A549 (cell line): ENCODE measurements around the gene CA7. TPM values are rescaled to one million over a fixed set of nuclear protein-coding genes. Genes with fewer than 3 reads are reported as not detected.

Experiments used
- ATAC-seq, 2 experiments: fragments of 200-7000 bp in 1 of 2; fragments of >200 bp in 1 of 2; cut with Nextera tagmentation in 1 of 2; cut with Tn5 transposase in 1 of 2; 3 replicates each; pipeline versions ENCODE4 v1.8.0 to v1.9.1; 2018 to 2020; ENCODE audit warnings: mild to moderate bottlenecking in 1 of 2, moderate library complexity in 1 of 2
- CTCF ChIA-PET: fragments of 300-600 bp; sonication (Branson Sonifier 250); formaldehyde crosslinking; extraction: SDS; loops from one replicate; lab custom pipeline; 2021; ENCODE audit warnings: antibody characterized with exemption, inconsistent platforms; lab: Yijun Ruan, JAX
- POLR2A ChIA-PET: fragments of 350-600 bp; formaldehyde crosslinking; extraction: SDS; loops from one replicate; lab custom pipeline; 2021; ENCODE audit warnings: antibody characterized with exemption, inconsistent platforms; lab: Yijun Ruan, JAX
- DNase-seq, 2 experiments: peaks; one replicate each; pipeline versions ENCODE4 v3.0.0 to v3.0.0-alpha.2; 2011 to 2016; ENCODE audit warnings: low read depth in 1 of 2, low spot score in 1 of 2
- FAIRE-seq: peaks from 2 replicates; lab custom pipeline; 2011; peaks lifted over from hg19 to GRCh38; lab: Jason Lieb, UNC
- H3K27ac ChIP-seq, 2 experiments: fragments of >200 bp; sonication (Bioruptor Twin); formaldehyde crosslinking; 3 replicates each; pipeline ENCODE4 v1.5.1; 2016 to 2017
- H3K4me1 ChIP-seq: fragments of >200 bp; sonication (Bioruptor Twin); formaldehyde crosslinking; 3 replicates; pipeline ENCODE4 v1.6.1; 2016
- H3K4me2 ChIP-seq: fragments of >200 bp; sonication (Bioruptor Twin); formaldehyde crosslinking; 3 replicates; pipeline ENCODE4 v1.6.1; 2016
- H3K4me3 ChIP-seq: fragments of >200 bp; sonication (Bioruptor Twin); formaldehyde crosslinking; 3 replicates; pipeline ENCODE4 v1.5.1; 2016
- H3K9me3 ChIP-seq: fragments of >200 bp; sonication (Bioruptor Twin); formaldehyde crosslinking; 3 replicates; pipeline ENCODE4 v1.6.1; 2016
- ATOH8 ChIP-seq: fragments of 250-450 bp; sonication (Bioruptor Pico); IDR thresholded peaks from 2 replicates; pipeline ENCODE4 v1.5.0; 2020; ENCODE audit warnings: low read depth, mild to moderate bottlenecking, moderate library complexity
- BHLHE40 ChIP-seq: IDR thresholded peaks from 2 replicates; pipeline ENCODE4 v1.6.1; 2012; ENCODE audit warnings: low read depth, low read length, inconsistent platforms
- CBX2 ChIP-seq: fragments of 200-600 bp; sonication (generic); IDR thresholded peaks from 2 replicates; pipeline ENCODE4 v1.6.1; 2016; ENCODE audit warnings: low read depth, mild to moderate bottlenecking, borderline replicate concordance
- CBX8 ChIP-seq: fragments of 200-600 bp; sonication (generic); IDR thresholded peaks from 2 replicates; pipeline ENCODE4 v1.6.1; 2016
- CEBPB ChIP-seq, 2 experiments: fragments of >200 bp in 1 of 2; sonication (Bioruptor Twin) in 1 of 2; formaldehyde crosslinking in 1 of 2; IDR thresholded peaks; 2 replicates each; pipeline ENCODE4 v1.6.1; 2012 to 2016
- CHD2 ChIP-seq: fragments of 150-350 bp; IDR thresholded peaks from 2 replicates; pipeline ENCODE4 v1.6.1; 2014; ENCODE audit warnings: low read length; ENCODE audit not compliant: partially characterized antibody
- E2F6 ChIP-seq: IDR thresholded peaks from 2 replicates; pipeline ENCODE4 v1.6.1; 2012; ENCODE audit warnings: low read depth, borderline replicate concordance
- EHMT2 ChIP-seq: fragments of 200-600 bp; sonication (generic); IDR thresholded peaks from 2 replicates; pipeline ENCODE4 v1.6.1; 2016; ENCODE audit warnings: antibody characterized with exemption, low read depth, mild to moderate bottlenecking, moderate library complexity
- ELK1 ChIP-seq: fragments of 150-350 bp; IDR thresholded peaks from 2 replicates; pipeline ENCODE4 v1.6.1; 2014; ENCODE audit warnings: low read depth, mild to moderate bottlenecking, low read length
- EP300 ChIP-seq, 2 experiments: fragments of >200 bp; sonication (Bioruptor Twin); formaldehyde crosslinking; IDR thresholded peaks; 2 replicates in 1 of 2; 3 replicates in 1 of 2; pipeline ENCODE4 v1.6.1; 2016 to 2017
- FOSL2 ChIP-seq, 2 experiments: fragments of 450-650 bp in 1 of 2; fragments of >200 bp in 1 of 2; sonication (Bioruptor Twin) in 1 of 2; formaldehyde crosslinking; IDR thresholded peaks; 2 replicates each; pipeline versions ENCODE4 v1.5.0 to v1.6.1; 2016 to 2020; ENCODE audit warnings: mild to moderate bottlenecking in 1 of 2, moderate library complexity in 1 of 2
- GATA3 ChIP-seq: IDR thresholded peaks from 2 replicates; pipeline ENCODE4 v1.6.1; 2012; ENCODE audit warnings: borderline replicate concordance
- HEYL ChIP-seq: fragments of 250-450 bp; sonication (Bioruptor Pico); IDR thresholded peaks from 2 replicates; pipeline ENCODE4 v1.8.0; 2021; ENCODE audit warnings: mild to moderate bottlenecking, moderate library complexity
- HOXB13 ChIP-seq: fragments of 250-450 bp; sonication (Bioruptor Pico); IDR thresholded peaks from 2 replicates; pipeline ENCODE4 v1.5.0; 2020; ENCODE audit warnings: low read depth, mild to moderate bottlenecking, moderate library complexity
- HOXB5 ChIP-seq: fragments of 250-450 bp; sonication (Bioruptor Pico); IDR thresholded peaks from 2 replicates; pipeline ENCODE4 v1.5.0; 2020; ENCODE audit warnings: mild to moderate bottlenecking, moderate library complexity
- JUN ChIP-seq, 2 experiments: fragments of >200 bp; sonication (Bioruptor Twin); formaldehyde crosslinking; IDR thresholded peaks; 2 replicates in 1 of 2; 3 replicates in 1 of 2; pipeline ENCODE4 v1.6.1; 2016 to 2017
- JUNB ChIP-seq: fragments of >200 bp; sonication (Bioruptor Twin); formaldehyde crosslinking; IDR thresholded peaks from 2 replicates; pipeline ENCODE4 v1.6.1; 2016
- KDM1A ChIP-seq: fragments of 200-600 bp; sonication (generic); IDR thresholded peaks from 2 replicates; pipeline ENCODE4 v1.6.1; 2016; ENCODE audit warnings: low read depth, mild to moderate bottlenecking
- MAFK ChIP-seq: fragments of 450-650 bp; IDR thresholded peaks from 2 replicates; pipeline ENCODE4 v1.6.1; 2014; ENCODE audit not compliant: partially characterized antibody
- MAX ChIP-seq: IDR thresholded peaks from 2 replicates; pipeline ENCODE4 v1.6.1; 2012
- MAZ ChIP-seq: fragments of 150-350 bp; IDR thresholded peaks from 2 replicates; pipeline ENCODE4 v1.6.1; 2014; ENCODE audit warnings: antibody characterized with exemption, low read depth, low read length, borderline replicate concordance
- NFE2L2 ChIP-seq: fragments of 150-350 bp; conservative IDR thresholded peaks from 2 replicates; pipeline ENCODE4 v1.6.1; 2014; ENCODE audit warnings: low read length
- POLR2A ChIP-seq: IDR thresholded peaks from 2 replicates; pipeline ENCODE4 v1.6.1; 2012; ENCODE audit warnings: mild to moderate bottlenecking, low read length
- RAD21 ChIP-seq, 2 experiments: fragments of >200 bp in 1 of 2; sonication (Bioruptor Twin) in 1 of 2; formaldehyde crosslinking in 1 of 2; IDR thresholded peaks in 1 of 2; conservative IDR thresholded peaks in 1 of 2; 2 replicates in 1 of 2; 3 replicates in 1 of 2; pipeline ENCODE4 v1.6.1; 2012 to 2018; ENCODE audit warnings: inconsistent platforms in 1 of 2
- RARB ChIP-seq: fragments of 250-450 bp; sonication (Bioruptor Pico); IDR thresholded peaks from 2 replicates; pipeline ENCODE4 v1.8.0; 2021; ENCODE audit warnings: mild to moderate bottlenecking, moderate library complexity
- RCOR1 ChIP-seq: fragments of 150-350 bp; IDR thresholded peaks from 2 replicates; pipeline ENCODE4 v1.6.1; 2014; ENCODE audit warnings: antibody characterized with exemption, low read length, low read depth
- RFX5 ChIP-seq: fragments of 450-650 bp; IDR thresholded peaks from 2 replicates; pipeline ENCODE4 v1.7.1; 2014; ENCODE audit warnings: antibody characterized with exemption, mild to moderate bottlenecking, moderate library complexity
- RNF2 ChIP-seq: fragments of 200-600 bp; sonication (generic); IDR thresholded peaks from 2 replicates; pipeline ENCODE4 v1.6.1; 2016; ENCODE audit warnings: low read depth, mild to moderate bottlenecking, antibody characterized with exemption, moderate library complexity, borderline replicate concordance
- ZSCAN20 ChIP-seq: fragments of 250-450 bp; sonication (Bioruptor Pico); IDR thresholded peaks from 2 replicates; pipeline ENCODE4 v1.8.0; 2022; ENCODE audit warnings: mild to moderate bottlenecking, moderate library complexity
- WGBS: methylation state at CpG from one replicate; pipeline ENCODE4 v1.1.6; 2017; ENCODE audit errors: missing lambda C conversion rate; 5-methylcytosine and 5-hydroxymethylcytosine counted together
- polyA plus RNA-seq, 4 experiments: library from polyadenylated mRNA; depleted of rRNA in 3 of 4; stranded (reverse); fragments of >200 nt; fragmentation: RNase III in 1 of 4; extraction: RNeasy Plus Mini Kit Qiagen cat#74134 plus additional on column Dnase treatment in 1 of 4; gene quantifications; 2 replicates in 3 of 4; 3 replicates in 1 of 4; pipeline ENCODE4 v1.2.3, GENCODE V29; 2011 to 2017

The CA7 gene
- polyA plus RNA-seq, 2 of the 4 experiments (the other 2 are of a cell fraction) = not detected

- ATAC-seq = 0 out of 6 replicates have a peak, but pooled peaks of 1 of the 2 experiments have one; percentile 10
- no peaks in the 10 kb centered on the region for H3K9me3 ChIP-seq
- ChIA-PET CTCF (interaction anchor here (0.7 to 2.7 kb wide), 8 partner anchors 18 to 468 kb away, joined by 3 to 7 read pairs (median 4); partner anchors contain the start of gene NAE1), POLR2A (interaction anchor here (0.6 kb wide), 1 partner anchor 150 kb away, joined by 5 read pairs; no protein-coding TSS in a partner anchor)
- H3K27ac ChIP-seq = peak overlapping the region in 1 of 2 experiments; percentile 82; a peak in 2 of 6 replicates
- DNase-seq = no peak
- FAIRE-seq = no peak
- TF ChIP-seq HOXB5 (no peak), RFX5 (no peak), ELK1 (no peak), RAD21 (conservative IDR thresholded peaks at IDR 0.05 in 1 of 2, IDR thresholded peaks at IDR 0.05 in 1 of 2) (no peak), HOXB13 (CRISPR knock-in tag) (no peak), GATA3 (no peak)
- 83% methylated on average over 1 of the region's 1 CpG for WGBS
- no peak overlapping the region for H3K4me3 ChIP-seq
- peaks cover 5% of the 10 kb centered on the region; the same call in 2 of the 3 replicates for H3K4me1 ChIP-seq
- no peak overlapping the region for H3K4me2 ChIP-seq
These were observed 30.0 kb downstream of the CA7 start for GRCh38 chr16:66874079-66874775.

GRCh38 chr16:66878067-66878466 lies 33.9 kb downstream of the CA7 start:
- H3K4me2 ChIP-seq = no peak overlapping the region
- DNase-seq (no peak), FAIRE-seq (no peak), ATAC-seq (no peak)
- H3K27ac ChIP-seq = no peak overlapping the region
- TF ChIP-seq JUN (IDR thresholded peaks at IDR 0.05) = no peak
- no peak for TF ChIP-seq FOSL2 (IDR thresholded peaks at IDR 0.05)
- no peak for TF ChIP-seq FOSL2 (CRISPR knock-in tag; IDR thresholded peaks at IDR 0.05)
- TF ChIP-seq BHLHE40 = no peak
- no peak for TF ChIP-seq ATOH8 (CRISPR knock-in tag)
- TF ChIP-seq E2F6 = no peak
- TF ChIP-seq RCOR1 = no peak
- TF ChIP-seq KDM1A = no peak
- no peak for TF ChIP-seq EHMT2
- no peak for TF ChIP-seq MAFK
- 67% methylated on average over 5 of the region's 5 CpGs for WGBS
- H3K9me3 ChIP-seq = no peaks in the 10 kb centered on the region
- no peak overlapping the region for H3K4me3 ChIP-seq
- peaks cover 6% of the 10 kb centered on the region; the same call in 1 of the 3 replicates for H3K4me1 ChIP-seq
- CTCF ChIA-PET = interaction anchor here (1.0 to 2.1 kb wide), 5 partner anchors 10 to 47 kb away, joined by 3 to 15 read pairs (median 4); partner anchors contain the start of gene NAE1
- POLR2A ChIA-PET = no interaction called here

- peak within 1 kb of the TSS; percentile 76 to 88 for H3K27ac ChIP-seq
- peaks cover 6% of the 10 kb centered on the region; the same call in 1 of the 3 replicates for H3K4me1 ChIP-seq
- H3K4me2 ChIP-seq = peak within 1 kb of the TSS; percentile 89
- FAIRE-seq (no peak), ATAC-seq (peak; percentile 98 to 100), DNase-seq (peak; percentile 89 to 96)
- CTCF ChIA-PET = interaction anchor here (1.0 to 40.8 kb wide), 10 partner anchors 9 to 275 kb away, joined by 3 to 837 read pairs (median 9); partner anchors contain the start of genes CDH16, NAE1 and RRAD
- WGBS = 0% methylated on average over 44 of the region's 58 CpGs
- H3K4me3 ChIP-seq = peak within 1 kb of the TSS; percentile 74
- no peaks in the 10 kb centered on the region for H3K9me3 ChIP-seq
- POLR2A ChIA-PET = interaction anchor here (0.6 to 1.5 kb wide), 8 partner anchors 10 to 68 kb away, joined by 3 to 5 read pairs (median 4); partner anchors contain the start of gene NAE1
- TF ChIP-seq NFE2L2 (no peak), EHMT2 (no peak), MAZ (no peak), JUN (IDR thresholded peaks at IDR 0.05) (peak in 1 of 2 experiments; percentile 24; a peak in 1 of 5 replicates), CHD2 (no peak), EP300 (IDR thresholded peaks at IDR 0.05) (no peak), E2F6 (peak; percentile 83), HEYL (no peak), ZSCAN20 (CRISPR knock-in tag) (no peak), MAX (peak; percentile 91), JUNB (no peak), CEBPB (IDR thresholded peaks at IDR 0.05) (no peak), RNF2 (no peak), POLR2A (peak; percentile 70), CBX2 (no peak), HOXB5 (no peak), CBX8 (no peak), RARB (no peak), GATA3 (no peak)
These were observed 36.2 kb downstream of the CA7 start, which contains the start of gene PDP2 for GRCh38 chr16:66880288-66881013. PDP2 (plus strand) TSS chr16:66880515; CDS start chr16:66884285, 3,770 bp downstream.
